Central memory CD8-positive, alpha-beta T cell (primary cell): ENCODE results near the gene ACTR6.

Experiments
- ATAC-seq: fragments of 150-1000 bp; cut with Tn5 transposase; replicated peaks from 2 replicates; pipeline ENCODE4 v1.10.0; 2022; ENCODE audit warnings: mild to moderate bottlenecking, moderate FRiP score, moderate number of reproducible peaks; ENCODE audit not compliant: poor library complexity, severe bottlenecking; ENCODE audit errors: extremely low read depth
- DNase-seq, 2 donors: peaks; one replicate each; pipeline ENCODE4 v3.0.0; 2021; ENCODE audit warnings: low spot score in 2 of 2
- H3K27ac Mint-ChIP-seq: one replicate; pipeline ENCODE4 v1.8.0; 2022; ENCODE audit warnings: low read depth, mild to moderate bottlenecking, moderate library complexity, mixed read lengths
- H3K27me3 Mint-ChIP-seq: one replicate; pipeline ENCODE4 v1.8.0; 2022; ENCODE audit warnings: mixed read lengths
- H3K36me3 Mint-ChIP-seq: one replicate; pipeline ENCODE4 v1.8.0; 2022; ENCODE audit warnings: mild to moderate bottlenecking, moderate library complexity, mixed read lengths; ENCODE audit not compliant: insufficient read depth
- H3K4me1 Mint-ChIP-seq: one replicate; pipeline ENCODE4 v1.8.0; 2022; ENCODE audit warnings: mixed read lengths
- H3K4me3 Mint-ChIP-seq: one replicate; pipeline ENCODE4 v1.8.0; 2022; ENCODE audit warnings: mild to moderate bottlenecking, moderate library complexity, mixed read lengths
- H3K9me3 Mint-ChIP-seq: one replicate; pipeline ENCODE4 v1.8.0; 2022; ENCODE audit warnings: mixed read lengths

The ACTR6 gene

GRCh38 chr12:100265732-100266584 lies 65.3 kb downstream of the ACTR6 start:
- Mint-ChIP-seq H3K27me3 (no peaks in the 10 kb centered on the region), H3K4me1 (peaks cover 29% of the 10 kb centered on the region), H3K27ac (peak overlapping the region; percentile 98), H3K9me3 (no peaks in the 10 kb centered on the region), H3K36me3 (peaks cover 7% of the 10 kb centered on the region), H3K4me3 (peak overlapping the region; percentile 97)
- ATAC-seq (no peak), DNase-seq (no peak)

GRCh38 chr12:100266585-100266834 lies 65.9 kb downstream of the ACTR6 start:
- Mint-ChIP-seq H3K4me1 (peaks cover 29% of the 10 kb centered on the region), H3K27me3 (no peaks in the 10 kb centered on the region), H3K4me3 (peak overlapping the region; percentile 97), H3K9me3 (no peaks in the 10 kb centered on the region), H3K27ac (peak overlapping the region; percentile 98), H3K36me3 (peaks cover 7% of the 10 kb centered on the region)
- ATAC-seq (peak; percentile 81), DNase-seq (no peak)

GRCh38 chr12:100266835-100267602 lies 66.4 kb downstream of the ACTR6 start, which contains the start of the genes DEPDC4 and SCYL2:
TSS of gene DEPDC4 (minus strand) at chr12:100267079. CDS start at chr12:100267076, 3 bp downstream.
TSS of gene SCYL2 (plus strand) at chr12:100267177. CDS start at chr12:100282971, 15,794 bp downstream.
- Mint-ChIP-seq H3K27ac (peak within 1 kb of the TSS; percentile 98), H3K9me3 (no peaks in the 10 kb centered on the region), H3K27me3 (no peaks in the 10 kb centered on the region), H3K4me1 (peaks cover 29% of the 10 kb centered on the region), H3K36me3 (peaks cover 7% of the 10 kb centered on the region), H3K4me3 (peak within 1 kb of the TSS; percentile 97)
- DNase-seq (peak; percentile 89 to 96), ATAC-seq (peak; percentile 87)

GRCh38 chr12:100267603-100268281 lies 67.1 kb downstream of the ACTR6 start:
- Mint-ChIP-seq H3K9me3 (no peaks in the 10 kb centered on the region), H3K36me3 (peaks cover 7% of the 10 kb centered on the region), H3K27me3 (no peaks in the 10 kb centered on the region), H3K27ac (peak overlapping the region; percentile 98), H3K4me1 (peaks cover 32% of the 10 kb centered on the region), H3K4me3 (peak overlapping the region; percentile 97)
- peak; percentile 15 to 18 for DNase-seq
- no peak for ATAC-seq

GRCh38 chr12:100268835-100269564 lies 68.4 kb downstream of the ACTR6 start:
- ATAC-seq (no peak), DNase-seq (no peak)
- H3K9me3 Mint-ChIP-seq: no peaks in the 10 kb centered on the region
- H3K27me3 Mint-ChIP-seq: no peaks in the 10 kb centered on the region
- H3K36me3 Mint-ChIP-seq: peaks cover 7% of the 10 kb centered on the region
- peaks cover 45% of the 10 kb centered on the region for H3K4me1 Mint-ChIP-seq
- H3K4me3 Mint-ChIP-seq: peak overlapping the region; percentile 97
- no peak overlapping the region for H3K27ac Mint-ChIP-seq

- Mint-ChIP-seq H3K27ac (no peak overlapping the region), H3K27me3 (no peaks in the 10 kb centered on the region), H3K4me3 (no peak overlapping the region), H3K36me3 (peaks cover 7% of the 10 kb centered on the region), H3K9me3 (no peaks in the 10 kb centered on the region), H3K4me1 (peaks cover 56% of the 10 kb centered on the region)
- ATAC-seq: no peak
- DNase-seq: no peak
These were observed 73.2 kb downstream of the ACTR6 start for GRCh38 chr12:100273782-100274181.
